ENCODE data around the gene FBXO42.

FBXO42 gene

DNA sequence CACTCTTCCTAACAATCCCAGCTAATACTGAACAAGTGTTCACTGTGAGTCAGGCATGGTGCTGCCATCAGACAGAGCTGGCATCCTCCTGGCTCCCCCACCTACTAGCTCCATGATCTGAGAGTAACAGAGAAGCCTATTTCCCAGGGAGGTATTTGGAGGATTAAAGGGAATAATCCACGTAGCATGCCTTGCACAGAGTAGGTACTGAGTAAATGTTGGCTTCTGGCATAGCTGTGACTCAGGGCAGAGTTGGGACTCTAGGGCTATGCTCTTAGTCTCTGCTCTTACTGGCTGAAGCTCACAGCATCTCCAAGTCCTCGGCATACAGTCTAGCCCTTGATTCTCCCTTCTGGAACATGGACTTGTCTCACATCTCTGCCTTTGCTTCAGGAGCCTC lies 148.1 kb downstream of the FBXO42 start:
- no peak for DNase-seq (ENCODE audit: low spot score)

DNA sequence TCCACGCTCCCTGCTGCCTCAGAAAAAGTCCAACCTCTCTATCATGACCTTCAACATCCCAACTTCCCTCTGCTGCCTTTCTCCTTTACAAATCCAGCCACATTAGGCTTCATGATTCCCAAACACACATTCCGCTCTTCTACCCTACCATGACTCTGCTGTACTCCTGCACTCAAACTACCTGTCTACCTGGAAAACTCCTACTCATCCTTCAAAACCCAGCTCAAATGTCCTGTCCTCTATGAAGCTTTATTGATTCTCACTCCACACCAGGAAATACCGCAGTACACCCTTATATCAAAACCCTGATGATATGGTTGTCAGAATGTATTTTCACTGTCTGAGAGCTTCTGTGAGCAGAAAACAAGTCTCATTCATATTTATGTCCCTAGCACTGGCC lies 148.7 kb downstream of the FBXO42 start:
- DNase-seq (ENCODE audit: low spot score): no peak

DNA sequence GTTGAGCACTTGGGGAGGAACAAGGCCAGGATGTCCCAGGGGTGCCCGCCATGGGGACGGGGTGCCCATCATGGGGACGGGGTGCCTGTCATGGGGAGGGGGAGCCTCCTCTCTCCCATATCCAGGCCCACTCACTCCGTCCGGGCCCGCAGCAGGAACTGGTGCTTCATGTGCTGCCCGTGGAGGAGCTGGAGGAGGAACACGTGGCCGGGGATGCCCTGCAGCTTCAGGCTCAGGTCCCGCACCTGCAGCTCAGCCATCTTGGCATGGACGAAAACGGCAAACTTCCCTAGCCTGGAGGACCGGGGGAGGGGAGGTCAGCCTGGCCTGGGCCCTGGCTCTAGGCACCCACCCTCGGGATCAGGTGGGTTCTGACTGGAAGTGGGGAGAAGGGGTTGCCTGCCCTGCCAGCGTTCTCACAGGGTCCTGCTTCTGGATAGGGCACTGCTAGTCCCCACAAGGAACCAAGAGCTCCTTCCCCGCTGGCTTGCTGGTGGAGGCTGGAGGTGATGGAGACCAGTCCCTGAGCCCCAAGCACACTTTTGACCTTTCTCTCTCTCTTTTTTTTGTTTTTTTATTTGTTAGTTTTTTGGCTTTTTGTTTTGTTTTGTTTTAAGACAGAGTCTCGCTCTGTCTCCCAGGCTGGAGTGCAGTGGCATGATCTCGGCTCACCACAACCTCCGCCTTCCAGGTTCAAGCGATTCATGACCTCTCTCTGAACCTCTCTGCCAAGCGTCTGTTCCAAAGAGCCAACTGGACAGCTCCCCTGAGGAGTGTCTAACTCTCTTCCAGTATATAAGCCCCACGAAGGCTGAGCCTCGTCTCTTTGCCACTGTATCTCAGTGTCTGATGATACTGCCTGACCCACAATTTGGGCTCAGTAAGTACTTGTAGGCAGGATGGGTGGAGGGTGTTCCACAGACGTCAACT lies 149.7 kb downstream of the FBXO42 start:
- DNase-seq (ENCODE audit: low spot score): no peak

DNA sequence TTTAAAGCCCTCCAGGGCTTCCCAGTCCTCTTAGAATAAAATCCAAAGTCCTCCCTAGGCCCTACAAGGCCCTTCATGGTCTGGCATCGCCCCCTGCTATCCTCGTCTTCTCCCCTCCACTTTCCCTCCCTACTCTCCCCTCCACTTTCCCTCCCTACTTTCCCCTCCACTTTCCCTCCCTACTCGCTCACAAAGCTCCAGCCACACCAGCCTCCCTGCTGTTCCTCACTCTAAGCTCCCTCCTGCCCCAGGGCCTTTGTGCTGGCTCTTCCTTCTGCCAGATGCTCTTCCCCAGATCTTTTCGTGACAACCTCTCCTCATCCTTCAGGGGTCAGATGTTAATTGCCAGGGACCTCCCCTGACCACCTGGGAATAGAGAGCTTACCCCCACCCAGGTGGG lies 152.6 kb downstream of the FBXO42 start:
- no peak for DNase-seq (ENCODE audit: low spot score)

DNA sequence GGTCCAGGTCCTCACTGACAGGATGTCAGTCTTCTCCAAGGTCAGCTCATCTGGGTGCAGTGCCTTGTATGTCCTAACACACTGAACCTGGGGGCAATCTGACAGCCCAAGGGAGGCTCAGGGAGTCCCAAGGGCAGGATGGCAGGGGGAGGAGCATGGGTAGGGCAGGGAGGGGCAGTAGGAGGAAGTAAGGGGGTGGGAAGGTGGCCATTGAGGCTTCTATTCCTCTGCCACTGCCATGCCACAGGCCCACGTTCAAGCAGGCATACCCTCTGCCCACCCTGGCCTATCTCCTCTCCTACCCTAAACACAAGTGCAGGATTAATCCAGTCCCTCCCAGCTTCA lies 153.2 kb downstream of the FBXO42 start:
- DNase-seq (ENCODE audit: low spot score): no peak

DNA sequence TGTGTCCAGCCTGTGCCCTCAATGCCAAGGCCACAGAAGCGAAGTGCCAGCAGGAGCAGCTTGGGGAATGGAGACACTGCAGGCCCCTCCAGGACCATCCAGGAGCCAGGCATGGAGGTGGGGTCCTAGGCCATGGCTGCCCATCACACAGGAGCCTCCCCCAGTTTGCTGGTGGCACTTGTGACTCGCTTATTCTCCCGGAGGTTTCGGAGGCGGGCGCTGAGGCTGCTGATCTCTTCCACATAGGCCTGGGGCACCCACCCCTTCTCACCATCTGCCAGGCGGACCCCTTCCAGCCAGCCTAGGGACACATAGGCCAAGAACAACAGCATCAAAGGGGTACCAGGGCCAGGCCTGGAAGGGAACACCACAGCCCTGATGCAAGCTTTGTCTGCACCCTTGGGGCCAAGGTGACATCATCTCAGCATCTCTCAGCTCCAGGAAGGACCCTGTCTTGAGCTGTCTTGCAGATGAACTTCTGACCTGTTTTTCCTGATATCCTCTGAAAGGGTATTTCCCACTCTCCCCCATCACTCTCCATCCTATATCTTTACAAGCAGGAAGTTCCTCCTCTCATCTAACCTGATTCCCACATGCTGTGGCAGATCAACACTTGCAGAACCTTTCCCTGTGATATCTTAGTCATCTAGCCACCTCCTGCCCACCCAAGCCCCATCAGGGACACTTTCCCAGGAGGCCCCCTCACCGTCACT lies 153.7 kb downstream of the FBXO42 start:
- no peak for DNase-seq (ENCODE audit: low spot score)

DNA sequence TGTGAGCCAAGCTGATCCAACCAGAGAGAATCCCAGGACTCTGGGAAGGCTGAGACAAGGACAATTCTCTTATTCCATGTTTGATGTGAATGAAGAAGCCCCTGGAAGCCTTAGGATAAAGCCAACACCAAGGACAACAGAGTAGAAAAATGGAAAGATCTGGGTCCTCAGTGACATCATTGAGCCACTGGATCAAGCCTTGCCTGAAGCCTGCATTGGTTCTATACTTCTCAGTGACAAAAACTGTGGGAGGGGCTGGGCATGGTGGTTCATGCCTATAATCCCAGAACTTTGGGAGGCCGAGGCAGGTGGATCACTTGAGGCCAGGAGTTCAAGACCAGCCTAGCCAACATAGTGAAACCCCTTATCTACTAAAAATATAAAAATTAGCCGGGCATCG lies 155.4 kb downstream of the FBXO42 start:
- DNase-seq (ENCODE audit: low spot score): no peak
